Suprapubic skin (tissue), 4 donors: Measurements from ENCODE around the gene CDC25B. TPM values are rescaled to one million over a fixed set of nuclear protein-coding genes. Genes with fewer than 3 reads are reported as not detected.

Experiments
- DNase-seq, 2 donors: peaks; one replicate each; pipeline ENCODE4 v3.0.0-alpha.2; 2019; ENCODE audit warnings: low spot score in 2 of 2
- H3K27ac ChIP-seq: fragments of 200-600 bp; sonication (generic); one replicate; pipeline ENCODE4 v1.5.1; 2019
- H3K27me3 ChIP-seq: fragments of 200-600 bp; sonication (generic); one replicate; pipeline ENCODE4 v1.5.1; 2019
- H3K36me3 ChIP-seq: fragments of 200-600 bp; sonication (generic); one replicate; pipeline ENCODE4 v1.5.1; 2019
- H3K4me1 ChIP-seq: fragments of 200-600 bp; sonication (generic); one replicate; pipeline ENCODE4 v1.5.1; 2019
- H3K4me3 ChIP-seq: fragments of 200-600 bp; sonication (generic); one replicate; pipeline ENCODE4 v1.5.1; 2019; ENCODE audit warnings: mild to moderate bottlenecking
- H3K9me3 ChIP-seq: fragments of 200-600 bp; sonication (generic); one replicate; pipeline ENCODE4 v1.5.1; 2019
- CTCF ChIP-seq, 2 donors: fragments of 200-600 bp in 1 of 2; fragments of 450-650 bp in 1 of 2; sonication (generic) in 1 of 2; IDR thresholded peaks; one replicate each; pipeline ENCODE4 v1.5.1; 2016 to 2019; ENCODE audit warnings: antibody characterized with exemption in 2 of 2, mild to moderate bottlenecking in 1 of 2, moderate library complexity in 1 of 2
- EP300 ChIP-seq: sonication (generic); formaldehyde crosslinking; IDR thresholded peaks from one replicate; pipeline ENCODE4 v1.6.1; 2017; ENCODE audit warnings: antibody characterized with exemption
- POLR2A ChIP-seq, 2 donors: fragments of 450-650 bp; IDR thresholded peaks; one replicate each; pipeline ENCODE4 v1.6.1; 2017; ENCODE audit warnings: antibody characterized with exemption in 2 of 2, mild to moderate bottlenecking in 2 of 2, moderate library complexity in 2 of 2
- POLR2AphosphoS5 ChIP-seq, 3 donors: sonication (generic); formaldehyde crosslinking; IDR thresholded peaks; one replicate each; pipeline ENCODE4 v1.6.1; 2017; ENCODE audit warnings: antibody characterized with exemption in 3 of 3
- WGBS: methylation state at CpG from one replicate; pipeline ENCODE4 v1.1.5; 2018; 5-methylcytosine and 5-hydroxymethylcytosine counted together
- total RNA-seq, 4 donors: library from RNA; depleted of rRNA; stranded (reverse); fragments of >200 nt; gene quantifications; one replicate each; pipeline ENCODE4 v1.1.0, GENCODE V29; 2016

The CDC25B gene
- total RNA-seq, 4 donors from 2014 or later: 12.7 to 34.4 (median 23.3) TPM

- Histone ChIP-seq H3K4me3 (peak overlapping the region; percentile 65), H3K4me1 (peaks cover 72% of the 10 kb centered on the region), H3K27me3 (no peaks in the 10 kb centered on the region), H3K27ac (peak overlapping the region; percentile 22), H3K9me3 (no peaks in the 10 kb centered on the region), H3K36me3 (peaks cover 29% of the 10 kb centered on the region)
- no peak for TF ChIP-seq CTCF (IDR thresholded peaks at IDR 0.05)
- TF ChIP-seq POLR2A (IDR thresholded peaks at IDR 0.05): no peak
- no peak for TF ChIP-seq POLR2AphosphoS5 (IDR thresholded peaks at IDR 0.05)
- no peak for TF ChIP-seq EP300
- WGBS: 39% methylated on average over 19 of the region's 19 CpGs
- DNase-seq: peak in 1 of 2 donors; percentile 58
These were observed 1.7 kb downstream of the CDC25B start for GRCh38 chr20:3797592-3798372.

GRCh38 chr20:3798373-3798768 lies 2.3 kb downstream of the CDC25B start:
- TF ChIP-seq POLR2A (IDR thresholded peaks at IDR 0.05) (no peak), POLR2AphosphoS5 (IDR thresholded peaks at IDR 0.05) (no peak)
- H3K9me3 ChIP-seq: no peaks in the 10 kb centered on the region
- no peak overlapping the region for H3K27ac ChIP-seq
- no peaks in the 10 kb centered on the region for H3K27me3 ChIP-seq
- peaks cover 74% of the 10 kb centered on the region for H3K4me1 ChIP-seq
- DNase-seq: peak in 1 of 2 donors; percentile 65
- H3K4me3 ChIP-seq: peak overlapping the region; percentile 65
- peaks cover 35% of the 10 kb centered on the region for H3K36me3 ChIP-seq
- WGBS: 58% methylated on average over 5 of the region's 5 CpGs

DNA sequence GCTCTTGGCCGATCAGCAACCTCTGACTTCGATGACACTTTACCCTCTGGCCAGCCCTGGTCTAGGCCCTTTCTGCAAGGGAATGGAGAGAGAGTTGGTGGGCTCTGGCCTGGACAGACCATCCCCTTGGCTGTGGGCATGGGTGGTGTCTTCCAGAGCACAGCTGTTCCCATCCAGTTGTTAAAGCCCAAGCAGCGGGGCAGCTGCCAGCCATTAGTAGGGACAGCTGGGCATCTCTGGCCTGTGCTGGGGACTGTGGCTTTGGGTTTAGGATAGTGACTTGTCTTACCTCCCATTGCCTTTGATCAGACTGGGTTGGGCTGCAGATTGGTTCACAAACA lies 2.8 kb downstream of the CDC25B start:
- Histone ChIP-seq H3K4me3 (no peak overlapping the region), H3K36me3 (peaks cover 40% of the 10 kb centered on the region), H3K27ac (no peak overlapping the region), H3K4me1 (peaks cover 79% of the 10 kb centered on the region), H3K9me3 (no peaks in the 10 kb centered on the region), H3K27me3 (no peaks in the 10 kb centered on the region)
- DNase-seq: peak in 1 of 2 donors; percentile 63
- 79% methylated on average over 3 of the region's 3 CpGs for WGBS
- TF ChIP-seq EP300 (no peak), POLR2AphosphoS5 (IDR thresholded peaks at IDR 0.05) (no peak), CTCF (IDR thresholded peaks at IDR 0.05) (no peak), POLR2A (IDR thresholded peaks at IDR 0.05) (no peak)

- Histone ChIP-seq H3K27ac (peak overlapping the region; percentile 30), H3K27me3 (no peaks in the 10 kb centered on the region), H3K4me3 (no peak overlapping the region), H3K36me3 (peaks cover 45% of the 10 kb centered on the region), H3K9me3 (no peaks in the 10 kb centered on the region), H3K4me1 (peaks cover 88% of the 10 kb centered on the region)
- DNase-seq: no peak
- no peak for TF ChIP-seq POLR2A (IDR thresholded peaks at IDR 0.05)
- WGBS: 54% methylated on average over 9 of the region's 18 CpGs
These were observed 4.3 kb downstream of the CDC25B start for GRCh38 chr20:3800256-3800877.

DNA sequence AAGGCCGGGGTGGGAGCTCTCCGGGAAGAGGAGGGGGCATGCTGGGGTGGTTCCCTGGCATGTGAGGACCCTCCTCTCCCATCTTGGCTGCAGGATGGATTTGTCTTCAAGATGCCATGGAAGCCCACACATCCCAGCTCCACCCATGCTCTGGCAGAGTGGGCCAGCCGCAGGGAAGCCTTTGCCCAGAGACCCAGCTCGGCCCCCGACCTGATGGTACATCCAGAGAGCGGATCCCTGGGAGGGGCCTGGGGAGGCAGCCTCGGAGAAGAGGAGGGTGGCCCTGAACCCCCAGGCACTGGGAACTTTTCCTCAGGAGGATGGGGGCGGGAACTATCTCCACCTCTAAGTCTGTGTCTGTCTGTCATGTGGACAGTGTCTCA lies 4.8 kb downstream of the CDC25B start:
- H3K9me3 ChIP-seq: no peaks in the 10 kb centered on the region
- no peak overlapping the region for H3K4me3 ChIP-seq
- peaks cover 45% of the 10 kb centered on the region for H3K36me3 ChIP-seq
- TF ChIP-seq EP300 (no peak), CTCF (IDR thresholded peaks at IDR 0.05) (no peak), POLR2A (IDR thresholded peaks at IDR 0.05) (no peak), POLR2AphosphoS5 (IDR thresholded peaks at IDR 0.05) (no peak)
- WGBS: 62% methylated on average over 6 of the region's 8 CpGs
- H3K27ac ChIP-seq: peak overlapping the region; percentile 30
- no peaks in the 10 kb centered on the region for H3K27me3 ChIP-seq
- H3K4me1 ChIP-seq: peaks cover 88% of the 10 kb centered on the region
- no peak for DNase-seq

DNA sequence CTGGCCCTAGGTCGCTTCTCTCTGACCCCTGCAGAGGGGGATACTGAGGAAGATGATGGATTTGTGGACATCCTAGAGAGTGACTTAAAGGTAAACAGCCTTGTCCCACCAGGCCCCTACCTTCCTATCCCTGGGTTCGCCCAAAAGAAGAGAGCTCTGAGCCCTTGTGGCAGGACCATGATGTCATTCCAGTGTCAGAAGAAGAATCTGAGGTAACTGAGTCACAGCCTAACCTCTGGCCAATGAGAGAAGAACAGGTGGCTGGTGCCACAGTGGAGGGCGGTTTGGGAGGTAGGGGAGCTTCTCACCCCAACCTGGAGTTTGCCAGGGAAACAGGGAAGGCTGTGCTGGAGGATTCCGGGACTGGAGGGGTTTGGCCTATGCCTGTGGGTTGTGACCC lies 5.2 kb downstream of the CDC25B start:
- Histone ChIP-seq H3K4me1 (peaks cover 90% of the 10 kb centered on the region), H3K4me3 (no peak overlapping the region), H3K9me3 (no peaks in the 10 kb centered on the region), H3K27me3 (no peaks in the 10 kb centered on the region), H3K36me3 (peaks cover 45% of the 10 kb centered on the region), H3K27ac (no peak overlapping the region)
- no peak for DNase-seq
- 83% methylated on average over 4 of the region's 4 CpGs for WGBS
- TF ChIP-seq CTCF (IDR thresholded peaks at IDR 0.05) (no peak), EP300 (no peak), POLR2AphosphoS5 (IDR thresholded peaks at IDR 0.05) (no peak), POLR2A (IDR thresholded peaks at IDR 0.05) (no peak)
